Measurements from ENCODE around the gene VPS26A.

The VPS26A gene

GRCh38 chr10:69220041-69220451 lies 96.1 kb downstream of the VPS26A start, which contains the start of gene HKDC1:
Gene HKDC1, plus strand, starts transcription at chr10:69220332. Its CDS starts 104 bp downstream, at chr10:69220436.
- CTCF ChIA-PET = interaction anchor here (1.4 kb wide), 1 partner anchor 9 kb away, joined by 3 read pairs; no protein-coding TSS in a partner anchor
- DNase-seq (ENCODE audit: extremely low spot score) = no peak
- TF ChIP-seq CTCF (IDR thresholded peaks at IDR 0.05; ENCODE audit: control extremely low read depth, extremely low read depth, low read depth, missing control alignments) = no peak
- POLR2A ChIA-PET = no interaction called here

DNA sequence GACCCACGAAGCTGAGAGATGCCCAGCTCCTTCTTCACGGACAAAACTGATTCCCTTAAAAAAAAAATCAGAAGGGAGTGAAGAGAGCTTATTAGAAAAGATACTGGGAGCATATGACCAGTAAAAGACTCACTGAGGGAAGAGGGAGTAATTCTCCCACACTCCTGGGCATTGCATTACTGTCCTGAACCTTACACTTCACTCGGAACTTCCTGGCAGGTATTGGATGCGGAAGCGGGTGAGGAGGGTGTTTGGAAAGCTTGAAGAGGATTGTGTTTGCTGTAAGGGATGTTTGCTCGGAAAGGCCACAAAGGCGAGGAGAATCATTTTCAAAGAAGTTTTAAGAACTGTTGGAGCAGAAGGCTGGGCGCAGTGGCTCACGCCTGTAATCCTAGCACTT lies 96.5 kb downstream of the VPS26A start:
- CTCF ChIA-PET = interaction anchor here (1.4 kb wide), 1 partner anchor 9 kb away, joined by 3 read pairs; no protein-coding TSS in a partner anchor
- no peak for TF ChIP-seq CTCF (IDR thresholded peaks at IDR 0.05; ENCODE audit: control extremely low read depth, extremely low read depth, low read depth, missing control alignments)
- DNase-seq (ENCODE audit: extremely low spot score) = no peak
- POLR2A ChIA-PET = no interaction called here
